ENCODE results near the gene RNF125.
A peak's percentile ranks its signal among the peaks of the same experiment; 100 is the strongest.

RNF125 gene

DNA sequence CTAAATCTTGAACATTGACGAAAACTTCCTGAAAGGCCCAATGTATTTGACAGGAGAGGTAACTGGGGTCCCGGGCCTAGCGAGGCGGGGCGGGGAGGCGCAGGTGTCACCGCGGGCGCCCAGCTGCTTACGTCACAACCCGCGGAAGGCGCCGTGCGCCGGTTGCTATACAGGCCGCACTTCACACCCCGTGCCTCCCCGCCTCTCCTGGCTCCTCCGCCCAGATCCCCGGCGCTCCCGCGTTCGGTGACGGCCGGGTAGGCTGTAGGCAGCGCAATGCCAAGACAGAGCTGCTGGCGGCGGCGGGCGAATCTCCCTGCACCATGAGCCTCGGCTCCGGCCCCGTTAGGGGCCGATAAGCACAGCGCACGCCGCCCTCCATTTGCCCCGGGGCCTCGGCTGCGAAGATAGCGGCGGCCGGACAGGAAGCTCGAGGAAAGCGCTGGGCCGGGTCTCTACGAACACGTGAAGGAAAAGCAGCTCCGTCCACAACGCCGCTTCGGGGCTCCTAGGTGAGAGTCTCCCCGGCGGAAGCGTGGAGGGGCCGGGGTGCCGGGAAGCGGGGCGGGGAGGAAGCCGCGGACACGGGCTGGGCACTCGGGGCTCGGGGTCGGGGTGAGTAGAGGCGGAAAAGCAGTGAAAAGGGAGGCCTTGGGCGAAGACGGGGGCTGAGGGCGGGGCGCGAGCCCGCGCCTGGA, 73.2 kb downstream of the RNF125 start, which contains the start of gene RNF138:
Gene RNF138 (plus strand): TSS at position 151 of the 698 bp plus-strand sequence. CDS start 903 bp downstream, outside the sequence.
- DNase-seq, result peak; percentile 78

DNA sequence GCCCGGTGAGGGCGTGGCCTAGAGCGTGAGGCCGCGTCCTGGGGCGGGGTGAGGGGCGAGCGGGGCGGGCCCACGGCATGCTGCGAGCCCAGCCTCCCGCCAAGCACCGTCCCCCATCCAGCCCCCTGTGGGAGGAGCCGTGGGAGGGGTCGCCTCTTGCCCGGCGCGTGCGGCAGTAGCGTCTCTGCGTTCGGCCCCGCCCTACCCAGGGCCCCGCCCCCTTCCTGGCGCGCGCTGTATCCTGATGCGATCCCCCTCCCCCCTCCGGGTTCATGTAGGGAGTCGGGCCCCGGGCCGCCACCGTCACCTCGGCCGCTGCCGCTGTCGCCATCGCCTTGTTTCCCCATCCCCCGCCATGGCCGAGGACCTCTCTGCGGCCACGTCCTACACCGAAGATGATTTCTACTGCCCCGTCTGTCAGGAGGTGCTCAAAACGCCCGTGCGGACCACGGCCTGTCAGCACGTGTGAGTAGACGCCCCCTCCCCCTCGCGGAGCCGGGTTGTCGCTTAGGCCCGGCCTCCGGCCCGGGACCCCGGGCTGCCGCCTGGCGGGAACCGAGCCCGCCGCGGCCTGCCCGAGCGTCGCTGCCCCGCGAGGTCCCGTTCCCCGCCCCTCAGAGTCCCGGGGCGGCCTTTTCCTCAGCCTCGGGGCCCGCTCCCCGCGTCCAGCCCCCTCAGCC, 73.9 kb downstream of the RNF125 start:
- DNase-seq, result peak; percentile 98

DNA sequence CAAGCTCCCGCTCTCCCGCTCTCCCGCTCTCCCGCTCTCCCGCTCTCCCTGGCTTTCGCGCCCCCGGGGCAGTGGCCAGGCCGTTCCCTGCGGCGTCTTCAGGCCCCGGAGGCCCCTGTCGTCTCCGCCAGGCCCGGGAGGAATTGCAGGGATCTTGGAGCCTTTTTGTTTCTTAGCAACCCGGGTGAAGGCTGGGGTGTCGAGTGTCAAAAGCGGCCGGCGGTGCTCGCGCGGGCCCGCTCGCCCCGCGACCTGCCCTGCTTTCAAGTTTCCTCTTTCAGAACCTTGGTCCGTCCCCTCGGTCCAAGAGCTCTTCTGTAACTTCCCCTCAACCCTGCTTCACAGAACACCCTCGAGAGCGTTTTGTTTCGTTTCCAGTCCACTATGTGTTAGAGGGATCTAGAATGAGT, 74.5 kb downstream of the RNF125 start:
- peak; percentile 19 for DNase-seq

DNA sequence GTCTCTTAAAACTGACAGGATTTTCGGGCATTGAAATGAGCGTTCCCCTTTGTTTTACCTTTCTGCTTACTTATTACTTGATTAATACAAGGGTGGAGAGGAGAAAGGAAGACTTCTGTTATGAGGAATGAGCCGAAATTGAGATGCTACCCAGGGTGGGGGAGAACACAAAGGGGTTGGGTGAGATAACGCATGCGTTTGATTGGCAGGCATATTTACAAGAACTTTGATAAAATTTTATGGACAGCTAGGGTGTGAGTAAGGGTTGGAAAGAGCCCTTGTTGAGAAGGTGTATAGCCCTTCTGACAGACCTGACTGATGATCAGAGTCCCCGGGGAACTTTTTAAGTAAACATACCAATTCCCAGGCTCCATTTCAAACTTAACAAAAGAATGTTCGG, 74.9 kb downstream of the RNF125 start:
- no peak for DNase-seq

DNA sequence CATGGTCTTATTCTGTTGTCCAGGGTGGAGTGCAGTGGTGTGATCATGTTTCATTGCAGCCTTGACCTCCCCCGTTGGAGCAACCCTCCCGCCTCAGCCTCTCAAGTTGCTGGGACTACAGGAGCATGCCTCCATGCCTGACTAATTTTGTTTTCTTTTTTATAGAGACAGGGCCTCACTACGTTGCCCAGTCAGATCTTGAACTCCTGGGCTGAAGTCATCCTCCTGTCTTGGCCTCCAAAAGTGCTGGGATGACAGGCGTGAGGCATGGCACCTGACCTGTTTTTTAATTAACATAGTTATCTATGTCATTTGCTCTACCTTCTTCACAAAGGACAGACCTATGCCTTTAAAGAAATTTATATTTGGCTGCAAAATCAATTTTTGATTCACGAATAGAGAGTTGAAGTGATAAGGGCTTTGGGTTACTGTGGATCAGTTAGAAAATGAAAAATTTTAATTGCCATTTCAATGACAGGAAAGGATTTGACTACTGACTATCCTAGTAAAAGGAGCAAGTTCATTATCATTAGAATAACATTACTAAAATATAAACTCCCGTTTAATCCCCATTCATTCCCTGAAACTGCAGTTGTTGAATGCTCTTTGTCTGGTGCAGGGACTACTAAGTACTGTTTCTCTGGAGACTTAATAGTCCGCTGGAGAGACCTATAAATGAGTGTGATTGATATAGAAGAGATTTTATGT, 76.7 kb downstream of the RNF125 start:
- DNase-seq, result no peak

DNA sequence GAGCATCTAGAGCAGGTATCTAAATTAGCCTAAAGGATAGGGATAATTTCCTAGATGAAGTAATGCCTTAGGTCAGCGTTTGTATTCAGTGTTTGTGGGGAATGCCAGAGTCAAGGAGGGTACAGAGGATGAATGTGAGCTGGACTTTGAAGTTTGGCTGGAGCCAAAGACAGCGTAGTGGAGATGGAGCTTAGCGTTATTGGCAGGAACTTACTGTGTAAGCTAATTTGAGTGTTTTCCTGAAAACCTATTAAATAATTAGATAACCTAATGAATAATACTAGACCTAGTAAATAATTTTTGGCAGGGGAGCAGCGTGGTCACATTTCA, 77.2 kb downstream of the RNF125 start:
- no peak for DNase-seq

DNA sequence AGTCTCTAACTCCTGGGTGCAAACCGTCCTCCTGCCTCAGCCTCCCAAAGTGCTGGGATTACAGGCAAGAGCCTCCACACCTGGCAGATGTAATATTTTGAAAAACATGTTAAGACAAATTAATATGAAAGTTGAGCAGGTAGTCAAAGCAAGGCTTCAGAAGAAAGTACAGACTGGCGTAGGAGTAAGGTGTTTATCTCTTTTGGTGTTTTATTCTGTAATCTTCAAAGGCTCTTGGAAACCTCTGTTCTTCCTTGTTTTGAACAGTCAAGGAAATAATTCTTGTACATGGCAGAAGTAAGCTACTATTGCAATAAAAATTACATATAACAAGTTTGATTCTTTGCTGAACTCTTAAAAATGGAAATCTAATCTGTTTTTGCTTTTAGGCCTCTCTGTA, 78.3 kb downstream of the RNF125 start:
- DNase-seq, result no peak

DNA sequence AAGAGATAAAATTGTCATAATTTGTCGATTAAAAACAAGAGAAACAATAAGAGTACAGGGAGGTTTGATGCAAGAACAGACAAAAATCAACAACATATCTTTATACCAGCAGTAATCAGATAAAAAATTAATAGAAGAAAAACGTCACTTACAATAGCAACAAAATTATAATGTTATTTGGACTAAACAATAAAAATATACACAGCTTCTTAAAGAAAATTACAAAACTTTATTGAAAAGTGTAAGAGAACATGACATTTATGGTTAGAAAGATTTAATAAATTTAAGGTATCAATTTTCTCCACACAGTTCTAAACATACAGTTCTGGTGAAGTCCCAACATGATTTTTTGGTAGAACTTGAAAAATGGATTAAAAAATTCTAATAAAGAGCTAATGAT, 85.9 kb downstream of the RNF125 start:
- no peak for DNase-seq

DNA sequence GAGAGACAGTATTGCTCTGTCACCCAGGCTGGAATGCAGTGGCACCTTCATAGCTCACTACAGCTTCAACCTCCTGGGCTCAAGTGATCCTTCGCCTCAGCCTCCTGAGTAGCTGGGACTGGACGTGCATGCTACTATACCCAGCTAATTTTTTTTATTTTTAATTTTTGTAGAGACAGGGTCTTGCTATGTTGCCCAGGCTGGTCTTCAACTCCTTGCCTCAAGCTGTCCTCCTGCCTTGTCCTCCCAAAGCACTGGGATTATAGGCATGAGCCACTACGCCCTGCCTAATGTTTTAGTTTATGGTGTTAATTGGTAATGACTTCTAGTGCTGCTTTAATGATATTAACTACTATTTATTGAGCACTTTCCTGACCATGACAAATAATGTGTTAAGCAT, 91.4 kb downstream of the RNF125 start:
- no peak for DNase-seq

DNA sequence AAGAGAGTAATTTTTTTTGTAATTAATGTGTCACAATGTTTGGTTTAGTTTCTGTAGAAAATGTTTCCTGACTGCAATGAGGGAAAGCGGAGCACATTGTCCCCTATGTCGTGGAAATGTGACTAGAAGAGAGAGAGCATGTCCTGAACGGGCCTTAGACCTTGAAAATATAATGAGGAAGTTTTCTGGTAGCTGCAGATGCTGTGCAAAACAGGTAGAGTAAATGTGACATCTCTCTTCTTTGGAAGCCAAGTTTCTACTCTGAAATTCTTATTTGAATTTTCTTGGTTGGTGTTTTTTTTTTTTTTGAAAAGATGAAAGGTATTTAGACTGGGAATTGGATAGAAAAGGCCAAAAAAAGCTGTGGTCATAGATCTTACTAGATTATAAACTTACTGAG, 93.1 kb downstream of the RNF125 start:
- no peak for DNase-seq

DNA sequence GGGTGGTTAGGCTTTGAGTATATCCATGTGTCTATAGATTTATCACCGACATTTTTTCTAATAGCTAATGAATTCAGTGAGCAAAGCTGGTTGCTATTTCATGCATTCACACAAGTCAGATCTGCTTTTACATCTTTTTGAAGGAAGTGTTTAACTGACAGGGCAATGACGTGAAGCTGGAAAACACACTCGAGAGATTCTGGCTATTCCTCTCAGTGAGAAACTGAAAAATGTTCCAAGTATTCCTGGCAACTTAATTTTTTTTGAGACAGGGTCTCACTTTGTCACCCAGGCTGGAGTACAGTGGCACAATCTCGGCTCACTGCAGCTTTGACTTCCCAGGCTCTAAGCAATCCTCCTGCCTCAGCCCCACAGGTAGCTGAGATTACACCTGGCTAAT, 94.2 kb downstream of the RNF125 start:
- DNase-seq, result no peak

DNA sequence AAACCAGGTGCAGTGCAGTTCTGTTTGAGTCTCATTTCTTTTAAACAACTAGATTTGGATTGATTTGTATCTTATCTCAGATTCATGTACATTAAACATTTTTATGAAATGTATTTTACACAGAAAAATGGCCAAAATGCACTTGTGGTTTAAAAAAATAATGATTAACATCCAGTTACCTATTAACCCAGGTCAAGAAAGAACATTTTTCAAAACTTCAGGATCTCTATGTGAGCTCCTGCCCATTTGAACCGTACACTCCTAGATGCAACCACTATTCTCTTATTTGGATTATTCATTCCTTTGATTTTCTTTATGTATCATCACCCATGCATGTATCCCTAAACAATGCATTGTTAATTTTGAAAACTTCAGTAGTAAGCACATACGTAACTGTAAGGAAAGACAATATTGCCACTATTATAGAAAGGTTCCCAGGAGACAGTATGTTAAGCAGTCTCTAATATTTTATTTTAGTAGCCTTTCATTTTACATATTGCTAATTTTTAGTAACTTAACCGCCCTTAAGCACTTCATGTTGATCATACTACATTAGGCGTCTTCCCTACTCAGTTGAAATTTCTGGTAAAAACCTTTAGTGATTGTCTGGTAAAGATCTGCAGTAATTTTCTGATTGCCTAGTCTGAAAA, 95.8 kb downstream of the RNF125 start:
- no peak for DNase-seq

DNA sequence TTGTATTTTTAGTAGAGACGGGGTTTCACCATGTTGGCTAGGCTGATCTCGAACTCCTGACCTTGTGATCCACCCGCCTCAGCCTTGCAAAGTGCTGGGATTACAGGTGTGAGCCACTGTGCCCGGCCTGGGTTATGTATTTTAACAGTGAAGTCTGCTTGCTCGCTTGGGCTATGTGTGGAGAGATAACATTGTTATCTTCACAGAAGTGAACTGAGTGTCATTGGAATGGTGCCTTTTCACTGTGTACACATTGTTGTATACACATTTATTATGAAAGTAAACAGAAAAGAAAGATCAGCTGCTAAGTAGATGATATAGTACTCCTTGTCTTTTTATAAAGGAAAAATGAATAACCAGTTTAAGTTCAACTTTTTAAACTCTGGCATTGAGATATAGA, 103.4 kb downstream of the RNF125 start:
- no peak for DNase-seq
